Measurements from ENCODE around the gene RRAS2. TPM values are rescaled to one million over a fixed set of nuclear protein-coding genes. Genes with fewer than 3 reads are reported as not detected.
"Not testable (repeated sequence)": the region's sequence is repeated elsewhere in the genome, so short reads cannot be mapped to it uniquely, and the experiment has no call there.

Gene RRAS2
- total RNA-seq, 1 donor from 2014 or later, result 89.6 TPM

GRCh38 chr11:14372011-14372410 is 13.0 kb upstream of the RRAS2 start:
- DNase-seq (ENCODE audit: extremely low read depth, low read depth, low spot score), result no peak

- no peak for DNase-seq (ENCODE audit: extremely low read depth, low read depth, low spot score)
Measured at GRCh38 chr11:14371249-14371648, 12.3 kb upstream of the RRAS2 start.

GRCh38 chr11:14370496-14370895 is 11.5 kb upstream of the RRAS2 start:
- DNase-seq (ENCODE audit: extremely low read depth, low read depth, low spot score), result no peak

DNA sequence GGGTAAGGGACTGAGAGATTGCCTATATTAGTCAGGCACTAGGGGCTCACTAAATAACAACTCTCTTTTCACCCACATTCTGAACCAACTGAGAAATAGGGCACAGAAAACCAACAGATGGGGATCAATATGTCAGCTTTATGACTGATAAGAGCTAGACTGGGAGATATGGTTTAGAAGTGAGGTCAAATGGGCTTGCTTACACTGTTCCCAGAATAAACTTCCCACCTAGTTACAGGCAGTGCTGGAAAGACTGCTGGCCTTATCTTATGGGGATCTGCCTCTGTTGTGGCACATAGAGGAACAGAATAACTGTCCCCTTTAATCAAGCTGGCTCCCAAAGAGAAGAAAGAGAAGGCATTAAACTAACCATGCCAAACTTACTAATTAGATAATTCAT is 10.6 kb upstream of the RRAS2 start:
- no peak for DNase-seq (ENCODE audit: extremely low read depth, low read depth, low spot score)

- DNase-seq (ENCODE audit: extremely low read depth, low read depth, low spot score), result no peak
Measured at GRCh38 chr11:14366936-14367335, 8.0 kb upstream of the RRAS2 start.

DNA sequence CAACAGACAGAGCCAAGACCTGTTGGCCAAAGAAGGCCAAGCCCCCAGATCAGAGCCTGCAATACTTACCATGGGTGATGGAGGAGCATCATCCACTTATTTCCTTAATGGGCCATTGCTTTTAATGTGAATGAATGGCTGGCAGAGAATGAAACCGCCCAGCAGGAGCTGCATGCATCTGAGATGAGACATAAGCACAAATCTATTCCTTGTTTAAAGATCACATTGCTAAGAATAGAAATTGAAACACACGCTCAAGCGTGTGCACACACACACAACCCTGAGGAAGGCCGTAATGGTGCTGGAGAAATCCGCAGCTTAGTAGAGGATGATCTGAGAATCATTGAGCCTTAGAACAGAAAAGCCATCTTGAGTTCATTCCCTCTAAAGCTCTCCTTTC is 5.3 kb upstream of the RRAS2 start:
- DNase-seq (ENCODE audit: extremely low read depth, low read depth, low spot score), result no peak

- DNase-seq (ENCODE audit: extremely low read depth, low read depth, low spot score), result no peak
Measured at GRCh38 chr11:14362611-14363010, 3.6 kb upstream of the RRAS2 start.

DNA sequence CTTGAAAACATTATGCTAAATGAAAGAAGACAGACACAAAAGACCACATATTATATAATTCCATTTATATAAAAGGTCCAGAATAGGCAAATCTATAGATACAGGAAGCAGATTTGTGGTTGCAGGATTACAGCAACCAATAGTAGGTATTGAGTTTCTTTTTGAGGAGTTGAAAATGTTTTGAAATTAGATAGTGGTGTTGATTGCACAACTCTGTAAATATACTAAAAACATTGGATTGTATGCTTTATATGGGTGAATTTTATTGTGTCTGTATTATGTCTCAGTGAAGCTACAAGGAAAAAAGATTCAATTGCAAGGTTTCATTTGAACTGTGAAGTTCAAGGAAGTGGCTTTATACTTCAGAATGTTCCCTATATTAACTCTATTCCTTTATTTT is 3.0 kb upstream of the RRAS2 start:
- no peak for DNase-seq (ENCODE audit: extremely low read depth, low read depth, low spot score)

- DNase-seq (ENCODE audit: extremely low read depth, low read depth, low spot score), result no peak
Measured at GRCh38 chr11:14360976-14361375, 2.0 kb upstream of the RRAS2 start.

DNA sequence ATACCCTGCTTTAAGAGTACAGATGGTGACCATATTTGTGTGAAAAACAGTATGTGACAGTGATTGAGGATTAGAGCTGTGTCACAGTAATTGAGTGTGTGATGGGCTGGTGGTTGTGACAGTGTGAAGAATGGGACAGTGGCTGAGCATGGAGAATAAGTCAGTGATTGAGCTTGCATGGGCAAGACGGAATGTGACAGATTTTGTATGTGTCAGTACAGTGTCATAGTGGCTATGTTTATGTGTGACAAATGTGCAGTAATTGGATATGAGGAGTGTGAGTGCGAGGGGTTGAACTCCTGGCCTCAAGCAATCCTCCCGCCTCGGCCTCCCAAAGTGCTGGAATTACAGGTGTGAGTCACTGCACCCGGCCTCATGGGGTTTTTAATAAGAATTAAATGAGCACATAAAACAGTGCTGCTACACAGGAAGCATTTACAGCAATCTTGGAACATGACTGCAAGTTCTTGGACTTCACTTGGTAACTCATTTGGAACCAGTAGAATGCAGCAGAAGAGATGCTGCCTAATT is 583 bp upstream of the RRAS2 start:
- no peak for DNase-seq (ENCODE audit: extremely low read depth, low read depth, low spot score)

DNA sequence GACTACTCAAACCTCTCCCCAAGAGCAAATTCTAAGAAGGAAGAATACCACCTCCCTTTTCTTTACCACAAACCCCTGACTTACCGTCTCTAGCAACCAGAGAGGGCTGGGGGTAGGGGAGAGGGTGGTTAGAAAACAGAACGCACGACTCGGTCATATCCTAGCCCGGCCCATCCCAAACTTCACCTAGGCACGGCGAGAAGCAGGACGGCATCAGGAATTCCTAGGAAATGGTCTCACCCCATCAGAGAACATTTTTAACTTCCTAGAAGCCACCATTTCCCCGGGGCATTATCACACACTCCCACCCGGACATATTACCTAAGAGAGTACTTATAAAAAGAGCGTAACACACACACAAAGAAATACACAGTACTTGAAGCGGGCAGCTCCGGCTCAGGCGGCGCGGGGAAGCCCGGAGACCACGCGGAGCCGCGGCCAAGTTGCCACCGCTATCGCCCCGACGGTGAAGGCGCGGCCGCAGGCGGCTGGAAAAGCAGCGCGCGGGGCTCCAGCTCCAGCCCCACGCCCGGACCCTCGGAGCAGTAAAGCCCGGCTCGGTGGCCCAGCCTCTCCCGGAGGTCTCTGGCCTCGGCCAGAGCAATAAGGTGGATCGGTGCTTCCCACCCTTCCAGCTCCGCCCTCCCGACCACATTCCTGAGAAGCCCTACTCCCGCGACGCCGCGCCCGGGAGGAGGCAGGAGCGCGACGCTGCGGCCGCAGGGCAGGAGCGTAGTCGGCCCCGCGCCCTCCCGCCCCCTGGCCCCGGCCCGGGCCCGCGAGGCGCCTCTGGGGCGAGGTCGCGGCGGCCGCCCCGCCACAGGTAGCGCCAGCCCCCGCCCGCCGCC is 878 bp downstream of the RRAS2 start:
- DNase-seq (ENCODE audit: extremely low read depth, low read depth, low spot score), result no peak

DNA sequence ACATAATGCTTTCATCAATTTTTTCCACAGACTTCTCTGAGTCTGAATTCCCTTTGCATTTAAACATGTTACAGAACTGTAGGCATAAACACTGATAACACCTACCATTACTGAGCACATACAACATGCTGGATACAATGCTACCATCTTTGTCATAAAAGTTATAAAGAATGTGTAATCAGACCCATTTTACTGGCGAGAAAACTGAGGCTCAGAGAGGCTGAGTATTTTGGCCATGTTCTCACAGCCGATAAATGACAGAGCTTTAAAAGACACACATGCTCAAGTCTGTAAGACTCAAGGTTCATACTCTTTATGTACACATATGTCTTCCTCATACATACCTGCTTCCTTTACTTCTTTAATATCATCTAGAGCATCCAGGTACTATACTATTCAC is 2.6 kb downstream of the RRAS2 start:
- no peak for DNase-seq (ENCODE audit: extremely low read depth, low read depth, low spot score)

- DNase-seq (ENCODE audit: extremely low read depth, low read depth, low spot score), result not testable (repeated sequence)
Measured at GRCh38 chr11:14354604-14355003, 4.4 kb downstream of the RRAS2 start.

DNA sequence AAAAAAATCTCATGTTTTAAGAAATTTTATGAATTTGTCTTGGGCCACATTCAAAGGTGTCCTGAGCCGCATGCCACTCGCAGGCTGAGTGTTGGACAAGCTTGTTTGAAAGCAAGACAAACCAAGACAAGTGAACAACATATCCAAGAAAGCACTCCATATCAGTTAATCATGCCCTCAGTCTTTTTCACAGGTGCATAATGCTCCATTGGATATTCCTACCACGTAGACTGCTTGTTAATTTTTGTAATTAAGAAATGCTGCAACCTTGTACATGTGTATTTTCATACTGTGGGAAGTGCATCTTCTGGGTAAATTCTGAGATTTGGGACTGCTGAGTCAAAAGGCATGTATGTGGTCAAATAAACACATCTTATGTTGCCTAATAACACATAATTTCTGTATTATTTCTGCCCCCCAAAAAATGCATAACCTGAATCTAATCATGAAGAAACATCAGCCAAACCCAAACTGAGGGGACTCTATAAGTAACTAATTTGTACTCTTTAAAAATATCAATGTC is 8.2 kb downstream of the RRAS2 start:
- no peak for DNase-seq (ENCODE audit: extremely low read depth, low read depth, low spot score)

GRCh38 chr11:14350215-14350614 is 8.8 kb downstream of the RRAS2 start:
- no peak for DNase-seq (ENCODE audit: extremely low read depth, low read depth, low spot score)

GRCh38 chr11:14347991-14348390 is 11.0 kb downstream of the RRAS2 start:
- DNase-seq (ENCODE audit: extremely low read depth, low read depth, low spot score), result no peak

DNA sequence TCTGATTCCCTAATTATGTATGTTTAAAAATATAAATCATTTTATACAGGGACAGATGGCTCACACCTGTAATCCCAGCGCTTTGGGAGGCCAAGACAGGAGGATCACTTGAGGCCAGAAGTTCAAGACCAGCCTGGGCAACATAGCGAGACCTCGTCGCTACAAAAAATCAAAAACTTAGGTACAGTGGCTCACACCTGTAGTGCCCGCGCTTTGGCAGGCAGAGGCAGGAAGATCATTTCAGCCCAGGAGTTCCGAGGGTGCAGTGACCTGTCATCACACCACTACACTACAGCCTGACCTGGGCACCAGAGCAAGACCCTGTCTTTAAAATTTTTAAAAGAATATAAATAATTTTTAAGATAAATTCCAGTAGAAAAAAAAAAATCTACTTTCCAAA is 11.5 kb downstream of the RRAS2 start:
- no peak for DNase-seq (ENCODE audit: extremely low read depth, low read depth, low spot score)

DNA sequence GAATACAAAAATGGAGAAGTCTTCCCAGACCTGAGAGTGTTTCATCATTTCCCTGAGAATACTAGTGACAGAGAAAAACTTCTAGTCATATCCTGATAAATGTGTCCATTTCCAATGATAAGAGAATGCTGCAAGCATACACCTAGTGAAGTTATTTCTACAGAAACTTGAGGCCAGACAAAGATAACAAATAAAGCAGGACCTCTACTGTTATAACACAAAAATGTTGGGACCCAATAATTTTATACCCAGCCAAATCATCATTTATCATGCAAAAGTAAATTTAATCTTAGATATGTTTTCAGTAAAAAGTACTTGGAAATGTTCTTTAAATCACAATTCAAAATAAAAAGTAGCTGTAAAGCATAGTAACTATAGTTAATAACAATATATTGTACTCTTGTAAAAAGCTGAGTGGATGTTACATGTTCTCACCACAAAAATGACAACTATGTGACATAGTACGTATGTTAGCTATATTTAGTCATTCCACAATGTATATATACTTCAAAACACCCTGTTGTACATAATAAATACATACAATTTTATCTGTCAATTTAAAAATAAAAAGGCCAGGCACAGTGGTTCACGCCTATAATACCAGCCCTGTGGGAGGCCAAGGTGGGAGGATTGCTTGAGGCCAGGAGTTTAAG is 12.6 kb downstream of the RRAS2 start:
- DNase-seq (ENCODE audit: extremely low read depth, low read depth, low spot score), result no peak

DNA sequence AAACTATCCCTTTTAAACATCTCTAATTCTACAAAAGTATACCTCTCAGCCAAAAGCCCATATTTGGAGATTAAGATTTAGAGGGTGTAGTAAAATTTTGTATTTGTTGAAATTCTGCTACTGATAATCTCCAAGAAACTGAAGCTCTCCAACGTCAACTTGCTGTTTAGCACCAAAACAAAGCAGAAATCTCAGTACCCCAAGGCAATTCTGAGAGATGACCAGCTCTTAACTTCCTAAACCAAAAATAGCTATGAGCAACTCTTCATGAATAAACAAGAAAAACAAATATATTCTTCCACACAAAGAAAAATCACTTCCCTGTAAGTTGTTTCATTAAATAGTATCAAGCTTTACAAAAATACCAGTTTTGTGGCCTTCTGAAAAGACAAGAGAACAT is 13.3 kb downstream of the RRAS2 start:
- no peak for DNase-seq (ENCODE audit: extremely low read depth, low read depth, low spot score)

DNA sequence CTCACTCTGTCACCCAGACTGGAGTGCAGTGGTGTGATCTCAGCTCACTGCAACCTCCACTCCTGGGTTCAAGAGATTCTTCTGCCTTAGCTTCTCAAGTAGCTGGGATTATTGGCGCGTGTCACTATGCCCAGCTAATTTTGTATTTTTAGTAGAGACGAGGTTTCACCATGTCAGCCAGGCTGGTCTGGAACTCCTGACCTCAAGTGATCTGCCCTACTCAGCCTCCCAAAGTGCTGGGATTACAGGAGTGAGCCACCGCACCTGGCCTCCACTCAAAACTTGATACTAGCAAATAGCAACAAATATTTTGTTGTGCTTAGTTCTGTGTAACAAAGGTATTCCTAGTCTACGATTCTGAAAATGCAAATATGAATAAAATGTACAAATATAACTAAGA is 14.0 kb downstream of the RRAS2 start:
- DNase-seq (ENCODE audit: extremely low read depth, low read depth, low spot score), result not testable (repeated sequence)

DNA sequence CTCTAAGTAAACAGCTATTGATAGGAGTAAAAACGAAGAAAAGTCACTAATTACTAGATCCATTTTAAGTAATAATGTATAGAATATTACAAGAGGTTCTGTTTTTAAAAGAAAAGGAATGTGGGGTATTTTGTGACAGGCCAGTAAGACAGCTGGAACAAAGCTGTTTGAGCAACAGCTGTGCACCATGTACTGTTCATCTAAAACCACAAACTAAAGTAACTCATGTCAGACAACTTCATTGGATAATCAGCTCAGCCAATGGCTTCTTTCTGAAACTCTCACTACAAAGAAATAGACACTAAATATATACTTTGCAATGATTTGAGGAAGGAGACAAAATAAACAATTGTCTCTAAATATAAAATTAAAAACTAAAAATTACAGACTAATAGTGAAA is 16.1 kb downstream of the RRAS2 start:
- DNase-seq (ENCODE audit: extremely low read depth, low read depth, low spot score), result no peak

GRCh38 chr11:14341968-14342367 is 17.0 kb downstream of the RRAS2 start:
- no peak for DNase-seq (ENCODE audit: extremely low read depth, low read depth, low spot score)
